OCI-M2 (cell line): Measurements from ENCODE around the gene SRGAP2B.
"Not testable (repeated sequence)": the region's sequence is repeated elsewhere in the genome, so short reads cannot be mapped to it uniquely, and the experiment has no call there.

Experiments used
- DNase-seq: peaks from one replicate; lab custom pipeline; 2025; ENCODE audit not compliant: unreplicated experiment; lab: John Stamatoyannopoulos, UW

Gene SRGAP2B

DNA sequence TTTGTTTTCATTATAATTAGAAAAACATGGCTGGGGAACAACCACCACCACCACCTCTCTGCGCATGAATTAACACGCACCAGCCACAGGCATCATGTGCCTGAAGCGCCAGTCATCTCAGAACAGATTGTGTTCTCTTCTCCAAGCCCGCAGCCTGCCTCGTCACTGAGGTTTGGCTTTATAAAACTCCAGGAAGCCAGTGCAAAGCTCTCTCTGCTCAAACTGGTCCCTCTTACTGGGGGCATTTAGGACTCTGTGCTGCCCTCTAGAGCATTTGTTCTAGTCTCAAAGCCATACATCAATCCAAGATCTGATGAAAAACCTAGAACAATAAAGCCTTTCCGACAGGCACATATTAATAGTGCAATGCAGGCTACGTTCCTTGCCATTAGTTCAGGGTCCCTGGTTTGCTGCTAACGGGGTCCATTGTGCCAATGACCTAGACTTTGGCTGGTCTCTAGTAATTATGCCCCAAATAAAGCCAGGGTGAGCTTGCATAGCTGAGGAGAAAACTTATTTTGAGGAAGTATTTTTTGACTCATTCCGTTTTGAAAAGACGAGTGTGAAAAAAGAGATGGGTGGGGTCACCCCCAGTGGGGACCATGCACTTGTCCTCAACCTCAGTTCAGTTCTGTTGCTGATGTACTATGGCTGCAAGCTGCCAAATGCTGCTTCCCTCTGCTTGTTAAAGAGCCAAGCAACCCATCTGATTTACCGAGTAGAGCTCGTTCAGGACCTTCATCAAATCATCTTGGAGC lies 181.0 kb downstream of the SRGAP2B start:
- not testable (repeated sequence) for DNase-seq

DNA sequence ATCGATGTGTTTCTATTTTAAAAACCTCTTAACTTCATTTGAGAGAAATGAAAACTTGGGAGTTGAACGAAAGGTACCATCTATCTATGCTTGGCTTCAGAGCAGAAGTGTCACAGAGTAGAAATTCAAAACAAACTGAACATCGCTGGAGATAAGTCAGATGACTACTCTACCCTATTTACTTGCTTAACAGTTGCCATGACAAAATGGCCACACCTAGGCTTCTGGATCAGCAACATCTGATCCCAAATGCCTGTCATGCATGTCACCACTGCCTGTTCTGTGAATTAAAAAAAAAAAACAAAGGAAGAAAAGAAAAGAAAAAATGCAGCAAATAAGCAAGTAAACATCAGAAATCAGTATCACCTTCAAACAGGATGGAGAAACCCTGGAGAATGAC lies 181.7 kb downstream of the SRGAP2B start:
- not testable (repeated sequence) for DNase-seq

DNA sequence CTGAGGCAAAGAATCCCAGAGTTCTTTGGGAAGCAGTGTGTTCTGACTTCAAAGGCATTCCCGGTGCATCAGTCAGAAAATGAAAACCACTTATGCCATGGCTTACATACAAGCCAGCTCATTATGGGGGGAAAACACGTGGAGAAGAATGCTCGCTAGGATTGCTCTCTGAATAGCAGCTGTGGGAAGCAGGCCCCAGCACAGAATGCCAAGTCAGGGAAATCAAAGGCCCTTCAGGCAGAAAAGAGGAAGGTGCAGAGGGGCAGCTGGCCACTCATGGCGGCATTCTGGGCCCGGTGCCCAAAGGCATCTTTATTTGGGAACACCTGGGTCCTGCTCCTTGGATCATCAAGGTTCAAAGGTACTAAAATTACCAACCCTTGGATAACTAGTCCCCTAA lies 184.4 kb downstream of the SRGAP2B start:
- not testable (repeated sequence) for DNase-seq

DNA sequence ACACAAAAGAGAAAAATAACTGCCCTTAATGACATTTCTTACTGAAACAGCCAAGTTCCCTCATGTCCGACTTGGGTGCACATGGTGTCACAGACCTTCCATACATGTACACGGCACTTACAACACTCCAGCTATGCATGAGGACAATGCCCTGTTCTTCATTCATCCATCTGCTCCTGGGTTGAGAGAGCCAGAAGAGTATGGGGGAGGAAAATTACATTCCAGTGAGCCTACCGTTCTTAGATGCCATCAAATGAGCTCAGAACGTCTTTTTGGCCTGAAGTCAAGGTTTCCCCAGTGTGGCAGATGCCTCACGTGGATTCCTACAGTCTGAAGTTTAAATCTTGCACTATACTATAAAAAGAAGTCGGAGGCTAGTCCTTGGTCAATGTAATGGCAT lies 194.3 kb downstream of the SRGAP2B start:
- DNase-seq = not testable (repeated sequence)

DNA sequence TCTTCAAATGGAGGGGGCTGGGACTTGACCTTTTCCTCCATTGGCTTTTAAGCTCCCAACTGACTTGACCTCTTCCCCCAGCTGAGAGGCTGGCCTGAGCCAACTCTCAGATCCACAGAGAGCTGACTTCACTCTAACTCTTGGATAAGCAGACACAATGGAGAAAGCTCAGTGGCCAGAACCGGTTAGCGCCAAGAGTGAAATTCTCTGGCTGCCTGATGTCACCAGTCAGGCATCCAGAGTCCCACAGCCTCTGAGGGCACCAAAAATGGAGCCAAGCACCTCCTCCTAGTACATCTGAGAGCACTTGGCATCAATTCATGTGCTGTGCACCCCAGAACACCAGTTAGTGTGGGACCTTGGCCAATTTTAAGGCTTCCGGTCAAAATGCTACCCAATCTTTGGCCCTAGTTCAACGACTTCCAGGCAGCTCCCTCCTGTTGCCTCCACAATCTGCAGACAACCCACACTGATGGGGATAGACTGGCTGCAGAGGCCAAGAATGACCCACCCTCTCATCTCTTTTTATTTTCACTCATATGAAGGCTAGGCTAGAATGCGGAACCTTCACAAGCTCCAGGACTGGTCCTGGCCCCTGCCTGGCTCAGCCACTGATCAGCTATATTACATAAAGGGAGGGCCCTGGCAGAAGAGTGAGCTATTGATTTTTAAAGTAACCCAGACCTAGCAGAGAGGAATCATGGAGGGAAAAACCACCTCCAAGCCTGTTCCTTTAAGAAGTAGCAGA lies 200.5 kb downstream of the SRGAP2B start:
- DNase-seq = not testable (repeated sequence)

DNA sequence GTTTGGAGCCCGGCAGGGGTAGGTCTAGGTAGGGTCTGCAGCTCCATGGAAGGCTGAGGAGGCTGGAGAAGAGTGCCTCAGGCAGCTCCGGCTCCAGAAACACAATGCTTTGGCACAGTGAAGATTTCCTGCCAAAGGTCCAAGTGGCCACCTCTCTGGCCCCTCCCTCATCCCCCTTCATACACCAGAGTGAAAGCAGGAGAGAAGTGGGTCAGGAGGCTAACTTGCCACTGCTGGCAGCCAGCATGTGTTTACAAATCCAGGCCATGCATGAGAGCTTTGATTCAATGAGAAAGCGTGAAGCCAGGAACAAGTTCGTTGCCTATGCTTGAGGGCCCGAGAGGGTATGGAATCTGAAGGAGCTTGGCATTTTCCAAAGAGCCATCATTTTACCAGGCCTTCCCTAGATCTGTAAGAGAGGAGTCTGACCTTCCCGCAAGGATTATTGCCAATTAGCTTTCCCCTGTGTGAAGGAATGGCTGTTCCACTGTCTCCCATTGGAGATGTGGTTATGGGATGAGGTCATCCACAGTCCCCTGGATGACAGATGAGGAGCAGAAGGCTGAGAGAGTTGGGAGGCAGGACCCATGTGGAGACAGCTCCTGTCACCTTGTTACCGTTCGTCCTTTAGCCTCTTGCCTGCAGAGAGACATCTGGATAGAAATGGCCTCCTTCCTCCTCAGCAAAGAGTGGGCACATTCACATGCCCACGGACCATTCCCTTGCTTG lies 201.3 kb downstream of the SRGAP2B start:
- DNase-seq = not testable (repeated sequence)

DNA sequence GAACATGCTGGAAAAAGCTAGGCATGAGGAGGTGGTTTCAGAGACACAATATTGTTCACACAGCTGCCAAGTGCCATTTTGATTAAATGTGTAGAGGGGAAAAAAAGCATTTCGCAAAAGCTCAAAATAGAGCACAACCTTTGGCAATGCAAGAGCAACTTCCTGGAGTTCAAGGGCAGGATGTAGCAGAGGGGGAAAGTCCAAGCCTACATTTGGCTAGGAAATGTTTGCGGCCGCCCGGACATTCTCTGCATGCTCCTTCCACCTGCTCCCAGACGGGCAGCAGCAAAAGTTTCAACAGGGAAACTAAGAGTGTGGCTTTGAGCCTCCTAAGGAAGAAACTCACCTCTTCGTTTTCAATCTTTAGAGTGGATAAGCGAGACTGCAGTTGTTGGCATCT lies 202.1 kb downstream of the SRGAP2B start:
- not testable (repeated sequence) for DNase-seq

DNA sequence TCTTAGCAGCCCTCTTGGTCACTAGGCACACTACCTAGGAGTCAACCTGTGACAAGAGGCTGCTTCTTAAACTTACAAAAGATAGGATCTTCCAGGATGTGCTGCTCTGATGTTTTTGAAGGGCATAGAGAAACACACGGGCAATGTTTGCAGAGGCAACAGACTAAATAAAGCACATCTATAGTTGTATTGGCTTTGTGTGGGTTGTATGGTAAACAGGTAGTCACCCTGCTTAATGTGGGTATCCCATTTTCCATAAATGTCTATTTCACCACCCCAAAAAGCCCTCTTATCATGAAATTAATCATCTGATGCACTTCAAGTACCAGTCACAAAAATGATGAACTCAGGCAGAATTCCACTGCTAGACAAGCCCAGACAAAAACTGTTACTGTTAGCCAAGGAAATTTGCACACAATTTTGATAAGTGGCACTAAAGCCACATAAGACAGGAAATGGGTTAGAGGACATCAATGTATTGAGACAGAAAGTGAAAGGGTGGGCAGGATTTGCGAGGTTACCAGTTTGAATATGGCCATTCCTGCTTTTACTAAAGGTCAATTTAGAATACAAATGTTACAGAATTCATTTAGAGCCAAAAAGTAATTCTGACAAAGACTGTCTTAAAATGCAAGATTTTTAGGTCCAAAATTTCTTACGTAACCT lies 205.5 kb downstream of the SRGAP2B start:
- not testable (repeated sequence) for DNase-seq

DNA sequence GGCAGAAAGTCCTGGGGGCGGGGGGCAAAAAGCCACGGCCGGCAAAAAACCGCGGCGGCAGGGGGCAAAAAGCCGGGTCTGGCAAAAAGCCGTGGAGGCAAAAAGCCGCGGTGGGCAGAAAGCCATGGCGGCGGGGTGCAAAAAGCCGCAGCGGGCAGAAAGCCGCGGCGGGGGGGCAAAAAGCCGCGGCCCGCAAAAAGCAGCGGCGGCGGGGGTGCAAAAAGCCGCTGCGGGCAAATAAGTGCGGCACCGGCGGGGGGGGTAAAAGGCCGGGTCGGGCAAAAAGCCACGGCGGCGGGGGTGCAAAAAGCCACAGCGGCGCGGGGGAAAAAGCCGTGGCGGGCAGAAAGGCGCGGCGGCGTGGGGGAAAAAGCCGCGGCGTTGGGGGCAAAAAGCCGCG lies 212.1 kb downstream of the SRGAP2B start:
- not testable (repeated sequence) for DNase-seq

DNA sequence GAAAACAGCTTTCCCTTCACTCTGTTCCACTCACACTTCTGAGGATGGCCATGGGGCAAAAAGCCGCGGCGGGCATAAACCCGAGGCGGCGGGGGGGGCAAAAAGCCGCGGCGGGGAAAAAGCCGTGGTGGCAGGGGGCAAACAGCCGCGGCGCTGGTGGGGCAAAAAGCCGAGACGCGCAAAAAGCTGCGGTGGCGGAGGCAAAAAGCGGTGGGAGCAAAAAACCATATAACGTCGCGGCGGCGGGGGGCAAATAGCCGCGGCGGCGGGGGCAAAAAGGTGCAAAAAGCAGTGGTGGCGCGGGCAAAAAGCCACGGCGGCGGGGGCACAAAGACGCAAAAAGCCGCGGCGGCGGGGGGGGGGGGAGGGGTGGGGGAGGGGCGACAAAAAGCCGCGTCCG lies 212.8 kb downstream of the SRGAP2B start:
- DNase-seq = not testable (repeated sequence)

DNA sequence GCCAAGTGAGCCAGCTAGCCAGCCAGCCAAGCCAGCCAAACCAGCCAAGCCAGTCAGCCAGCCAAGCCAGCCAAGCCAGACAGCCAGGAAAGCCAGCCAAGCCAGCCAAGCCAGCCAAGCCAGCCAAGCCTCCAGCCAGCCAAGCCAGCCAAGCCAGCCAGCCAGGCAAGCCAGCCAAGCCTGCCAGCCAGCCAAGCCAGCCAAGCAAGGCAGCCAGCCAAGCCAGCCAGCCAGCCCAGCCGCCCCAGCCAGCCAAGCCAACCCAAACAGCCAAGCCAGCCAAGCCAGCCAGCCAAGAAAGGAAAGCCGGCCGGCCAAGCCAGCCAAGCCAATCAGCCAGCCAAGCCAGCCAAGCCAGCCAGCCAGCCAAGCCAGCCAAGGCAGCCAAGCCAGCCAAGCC lies 236.5 kb downstream of the SRGAP2B start:
- not testable (repeated sequence) for DNase-seq
